CD4-positive, alpha-beta T cell (primary cell): ENCODE data around the gene IKZF2. TPM values are rescaled to one million over a fixed set of nuclear protein-coding genes. Genes with fewer than 3 reads are reported as not detected.

Experiments
- ATAC-seq: fragments of 200-7000 bp; cut with Tn5 transposase; one replicate; pipeline ENCODE4 v1.10.0; 2022; ENCODE audit warnings: mild to moderate bottlenecking; ENCODE audit not compliant: poor library complexity
- CTCF ChIA-PET: fragments of 350-600 bp; sonication (Branson Sonifier 250); formaldehyde crosslinking; loops from one replicate; lab custom pipeline; 2021; ENCODE audit warnings: antibody characterized with exemption, inconsistent platforms; lab: Charles Lee
- POLR2A ChIA-PET: fragments of 350-600 bp; sonication (Branson Sonifier 250); formaldehyde crosslinking; loops from one replicate; lab custom pipeline; 2021; ENCODE audit warnings: antibody characterized with exemption, inconsistent platforms; lab: Charles Lee
- DNase-seq, 14 experiments: peaks; one replicate each; pipeline ENCODE4 v3.0.0-alpha.2; 2013 to 2020; ENCODE audit warnings: mixed read lengths in 2 of 14
- H3K27ac ChIP-seq, 2 donors: one replicate each; pipeline versions ENCODE4 v1.5.1 to v1.7.0; 2013; ENCODE audit warnings: low read length in 2 of 2, low read depth in 1 of 2, mild to moderate bottlenecking in 1 of 2
- H3K27me3 ChIP-seq, 2 experiments: 1 replicate in 1 of 2; 2 replicates in 1 of 2; pipeline versions ENCODE4 v1.6.1 to v1.7.0; 2013; ENCODE audit warnings: low read length in 2 of 2, control low read depth in 1 of 2, mild to moderate bottlenecking in 1 of 2, moderate library complexity in 1 of 2; ENCODE audit not compliant: insufficient read depth in 2 of 2, control insufficient read depth in 1 of 2
- H3K36me3 ChIP-seq: one replicate; pipeline ENCODE4 v1.6.1; 2013; ENCODE audit warnings: low read length, control low read depth; ENCODE audit not compliant: insufficient read depth
- H3K4me1 ChIP-seq: one replicate; pipeline ENCODE4 v1.6.1; 2013; ENCODE audit warnings: low read length, control low read depth; ENCODE audit not compliant: insufficient read depth
- H3K4me3 ChIP-seq: one replicate; pipeline ENCODE4 v1.5.1; 2013; ENCODE audit warnings: mild to moderate bottlenecking, low read length, moderate library complexity
- H3K9me3 ChIP-seq, 2 experiments: 1 replicate in 1 of 2; 2 replicates in 1 of 2; pipeline versions ENCODE4 v1.6.1 to v1.7.0; 2013; ENCODE audit warnings: low read length in 2 of 2, mild to moderate bottlenecking in 2 of 2, control low read depth in 1 of 2, moderate library complexity in 1 of 2; ENCODE audit not compliant: control insufficient read depth in 1 of 2, insufficient read depth in 1 of 2
- H3K27ac Mint-ChIP-seq: one replicate; pipeline ENCODE4 v1.8.0; 2020; ENCODE audit warnings: mixed read lengths
- H3K27me3 Mint-ChIP-seq: one replicate; pipeline ENCODE4 v1.8.0; 2021; ENCODE audit warnings: mixed read lengths
- H3K36me3 Mint-ChIP-seq: one replicate; pipeline ENCODE4 v1.8.0; 2021; ENCODE audit warnings: low read depth, mixed read lengths
- H3K4me1 Mint-ChIP-seq: one replicate; pipeline ENCODE4 v1.8.0; 2021; ENCODE audit warnings: low read depth, mixed read lengths
- H3K4me3 Mint-ChIP-seq: one replicate; pipeline ENCODE4 v1.8.0; 2020; ENCODE audit warnings: mild to moderate bottlenecking, mixed read lengths
- H3K9me3 Mint-ChIP-seq: one replicate; pipeline ENCODE4 v1.8.0; 2020; ENCODE audit warnings: mixed read lengths
- CTCF ChIP-seq: fragments of 200-600 bp; IDR thresholded peaks from one replicate; pipeline ENCODE4 v1.8.0; 2022; ENCODE audit warnings: antibody characterized with exemption, mild to moderate bottlenecking
- intact Hi-C, 2 experiments: fragments of 100-400 bp; cut with DNase I in 1 of 2; cut with micrococcal nuclease in 1 of 2; formaldehyde crosslinking; loops; one replicate each; pipeline versions ENCODE4 v1.15.1 to v1.9.0; 2023 to 2025; cut with DNase I, micrococcal nuclease
- total RNA-seq, 174 experiments: library from RNA in 2 of 174; stranded (reverse) in 2 of 174; gene quantifications; one replicate each; pipeline ENCODE4 v1.2.3 and lab custom pipeline; 2021 to 2026

The IKZF2 gene
- total RNA-seq, 2 experiments from 2014 or later = 8.7 to 8.9 TPM

DNA sequence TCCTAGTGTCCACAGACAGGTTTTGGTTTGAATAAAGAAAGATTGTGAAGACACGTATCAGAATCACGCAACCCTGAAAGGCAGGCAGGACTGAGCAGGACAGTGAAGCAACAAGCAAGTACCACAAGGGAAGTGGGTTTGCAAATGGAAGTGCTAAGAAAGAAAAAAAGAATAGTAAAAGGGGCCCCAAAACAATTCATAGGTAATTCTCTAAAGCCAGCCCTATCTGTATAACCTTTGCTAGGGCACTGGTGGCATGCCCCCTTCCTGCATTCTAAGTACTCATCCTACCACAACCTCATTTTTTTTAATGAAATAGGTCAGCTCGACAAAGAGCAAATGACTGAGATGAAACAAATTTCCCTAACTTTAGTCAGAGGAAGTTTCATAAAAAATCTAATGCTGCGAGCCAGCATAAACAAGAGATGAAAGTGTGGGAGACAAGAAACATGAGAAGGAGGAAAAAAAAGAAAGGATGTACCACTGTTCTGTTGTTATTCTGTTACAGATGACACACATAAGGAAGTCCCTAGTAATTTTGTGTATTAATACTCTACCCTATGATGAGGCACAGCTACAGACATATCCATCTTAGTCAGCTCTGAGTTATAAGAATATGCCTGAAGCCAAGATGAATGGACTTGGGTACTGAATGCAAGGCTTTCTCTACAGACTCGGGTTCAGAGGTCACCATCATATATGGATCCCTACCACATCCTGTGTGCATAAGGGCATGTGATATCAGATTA lies 32.2 kb downstream of the IKZF2 start:
- no peak overlapping the region for H3K4me3 ChIP-seq
- Mint-ChIP-seq H3K27ac (peak overlapping the region; percentile 87), H3K4me1 (peaks cover 47% of the 10 kb centered on the region), H3K4me3 (peak overlapping the region; percentile 59), H3K27me3 (no peaks in the 10 kb centered on the region), H3K36me3 (no peaks in the 10 kb centered on the region), H3K9me3 (no peaks in the 10 kb centered on the region)
- H3K9me3 ChIP-seq = no peaks in the 10 kb centered on the region
- no peaks in the 10 kb centered on the region for H3K27me3 ChIP-seq
- TF ChIP-seq CTCF = no peak
- intact Hi-C loops = no loop called here
- peak overlapping the region; percentile 24 to 38 for H3K27ac ChIP-seq
- CTCF ChIA-PET = interaction anchor here (1.0 to 1.3 kb wide), 2 partner anchors 29 to 30 kb away, joined by 3 read pairs; no protein-coding TSS in a partner anchor
- peaks cover 2% of the 10 kb centered on the region for H3K4me1 ChIP-seq
- ATAC-seq (peak; percentile 72), DNase-seq (peak in 5 of 14 experiments; percentile 4 to 63 (median 34))
- H3K36me3 ChIP-seq = no peaks in the 10 kb centered on the region
- POLR2A ChIA-PET = interaction anchor here (0.6 to 2.1 kb wide), 4 partner anchors 9 to 33 kb away, joined by 4 to 7 read pairs (median 6); partner anchors contain the start of gene IKZF2

- H3K27ac Mint-ChIP-seq = peak overlapping the region; percentile 74
Measured at GRCh38 chr2:213108308-213108707, 43.1 kb downstream of the IKZF2 start.

DNA sequence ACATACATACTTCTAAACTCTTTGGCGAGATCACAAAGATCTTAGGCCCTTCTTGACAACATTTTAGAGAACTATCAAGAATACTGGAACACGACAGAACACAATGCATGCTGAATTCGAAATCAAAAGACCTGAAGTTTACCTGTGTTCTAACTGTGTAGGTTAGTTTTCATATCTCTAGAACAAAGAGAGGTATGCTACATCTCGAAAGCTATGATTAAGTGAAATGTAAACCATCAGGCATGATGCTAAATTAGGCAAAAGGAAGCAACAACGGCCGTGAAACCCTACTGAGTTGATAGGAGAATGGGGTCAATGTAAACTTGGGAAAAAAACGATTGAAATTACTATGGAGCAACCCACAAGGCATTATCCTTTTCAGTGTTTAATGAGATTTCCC lies 43.7 kb downstream of the IKZF2 start:
- no peak overlapping the region for H3K4me3 ChIP-seq
- Mint-ChIP-seq H3K36me3 (no peaks in the 10 kb centered on the region), H3K4me1 (peaks cover 40% of the 10 kb centered on the region)

More at GRCh38 chr2:213108308-213108707, 43.1 kb downstream of the IKZF2 start:
- DNase-seq (no peak), ATAC-seq (no peak)
- Mint-ChIP-seq H3K4me1 (peaks cover 35% of the 10 kb centered on the region), H3K4me3 (no peak overlapping the region), H3K9me3 (no peaks in the 10 kb centered on the region), H3K36me3 (no peaks in the 10 kb centered on the region), H3K27me3 (no peaks in the 10 kb centered on the region)
- ChIA-PET POLR2A (interaction anchor here (1.0 to 1.4 kb wide), 2 partner anchors 10 to 23 kb away, joined by 3 read pairs; no protein-coding TSS in a partner anchor), CTCF (no interaction called here)
- no peaks in the 10 kb centered on the region for H3K4me1 ChIP-seq
- no peak overlapping the region for H3K4me3 ChIP-seq
- no peak overlapping the region for H3K27ac ChIP-seq
- H3K9me3 ChIP-seq = no peaks in the 10 kb centered on the region
- H3K27me3 ChIP-seq = no peaks in the 10 kb centered on the region
- intact Hi-C loops = no loop called here
- no peak for TF ChIP-seq CTCF
- no peaks in the 10 kb centered on the region for H3K36me3 ChIP-seq

More for the DNA sequence above, 43.7 kb downstream of the IKZF2 start:
- no peaks in the 10 kb centered on the region for H3K27me3 Mint-ChIP-seq
- DNase-seq = no peak
- no peaks in the 10 kb centered on the region for H3K27me3 ChIP-seq
- H3K27ac Mint-ChIP-seq = peak overlapping the region; percentile 74
- ChIA-PET CTCF (no interaction called here), POLR2A (interaction anchor here (1.4 kb wide), 1 partner anchor 24 kb away, joined by 3 read pairs; no protein-coding TSS in a partner anchor)
- no peak for ATAC-seq
- no peaks in the 10 kb centered on the region for H3K9me3 ChIP-seq
- H3K4me3 Mint-ChIP-seq = peak overlapping the region; percentile 40
- TF ChIP-seq CTCF = no peak
- H3K36me3 ChIP-seq = no peaks in the 10 kb centered on the region
- no peak overlapping the region for H3K27ac ChIP-seq
- intact Hi-C loops = no loop called here
- H3K9me3 Mint-ChIP-seq = no peaks in the 10 kb centered on the region
- no peaks in the 10 kb centered on the region for H3K4me1 ChIP-seq
